GM06990 (cell line): ENCODE results near the gene FOXL1.

Source experiments
- DNase-seq: peaks from one replicate; pipeline ENCODE4 v3.0.0-alpha.2; 2011; ENCODE audit not compliant: insufficient read length; ENCODE audit errors: extremely low read depth
- H3K27me3 ChIP-seq: replicated peaks from 2 replicates; pipeline ENCODE4 v1.6.0; 2011; ENCODE audit warnings: low read length; ENCODE audit not compliant: control insufficient read depth, insufficient read depth
- H3K36me3 ChIP-seq: 2 replicates; pipeline ENCODE4 v1.5.1; 2011; ENCODE audit warnings: low read length; ENCODE audit not compliant: control insufficient read depth, insufficient read depth
- H3K4me3 ChIP-seq: replicated peaks from 2 replicates; pipeline ENCODE4 v1.5.1; 2011; ENCODE audit warnings: low read depth, mild to moderate bottlenecking, control low read depth, low read length
- TF ChIP-seq, protein P1 (sequence below): IDR thresholded peaks from 2 replicates; pipeline ENCODE4 v1.5.1; 2011; ENCODE audit warnings: low read length, control low read depth, mild to moderate bottlenecking, inconsistent platforms; ENCODE audit not compliant: insufficient read depth, poor library complexity, severe bottlenecking

The FOXL1 gene

DNA sequence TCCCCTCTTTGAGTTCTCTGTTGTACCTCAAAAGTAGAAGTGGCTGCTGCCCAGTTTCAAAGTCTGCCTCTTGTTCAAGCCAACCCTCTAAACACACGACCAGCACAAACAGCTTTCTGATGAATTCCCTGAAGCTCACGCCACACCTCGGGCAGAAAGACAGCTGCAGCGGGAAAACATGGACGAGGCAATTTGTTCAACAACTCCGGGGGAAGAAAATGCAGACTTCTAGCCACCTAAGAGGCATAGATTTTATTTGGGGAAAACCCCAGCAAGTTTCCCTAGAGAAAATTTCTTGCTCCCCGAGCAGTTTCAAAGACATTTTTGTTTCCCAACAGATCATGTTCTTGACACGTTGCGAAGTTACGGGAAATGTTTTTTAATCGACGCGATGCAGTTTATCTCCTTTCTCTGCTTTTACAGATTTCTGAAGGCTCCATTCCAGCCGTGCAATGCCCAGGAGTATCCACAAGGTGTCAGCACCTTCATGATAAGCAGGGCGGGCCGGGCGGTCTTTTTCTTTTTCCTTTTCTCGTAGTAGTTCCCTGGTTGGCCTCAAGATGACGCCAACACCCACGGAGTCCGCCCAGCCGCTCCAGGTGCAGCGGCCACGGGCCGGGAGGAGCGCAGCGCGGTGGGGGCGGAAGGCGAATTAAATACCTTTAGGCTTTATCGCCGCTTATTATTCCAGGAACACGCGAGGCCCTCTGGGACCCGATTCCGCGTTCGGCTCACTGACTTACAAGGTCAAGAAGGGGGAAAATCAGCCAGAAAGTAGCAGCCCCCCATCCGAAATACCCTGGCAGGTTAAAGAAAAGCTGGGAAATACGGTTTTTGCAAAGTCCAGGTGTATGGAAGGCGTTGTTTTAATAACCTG is 14.6 kb upstream of the FOXL1 start:
- TF ChIP-seq, protein P1, sequence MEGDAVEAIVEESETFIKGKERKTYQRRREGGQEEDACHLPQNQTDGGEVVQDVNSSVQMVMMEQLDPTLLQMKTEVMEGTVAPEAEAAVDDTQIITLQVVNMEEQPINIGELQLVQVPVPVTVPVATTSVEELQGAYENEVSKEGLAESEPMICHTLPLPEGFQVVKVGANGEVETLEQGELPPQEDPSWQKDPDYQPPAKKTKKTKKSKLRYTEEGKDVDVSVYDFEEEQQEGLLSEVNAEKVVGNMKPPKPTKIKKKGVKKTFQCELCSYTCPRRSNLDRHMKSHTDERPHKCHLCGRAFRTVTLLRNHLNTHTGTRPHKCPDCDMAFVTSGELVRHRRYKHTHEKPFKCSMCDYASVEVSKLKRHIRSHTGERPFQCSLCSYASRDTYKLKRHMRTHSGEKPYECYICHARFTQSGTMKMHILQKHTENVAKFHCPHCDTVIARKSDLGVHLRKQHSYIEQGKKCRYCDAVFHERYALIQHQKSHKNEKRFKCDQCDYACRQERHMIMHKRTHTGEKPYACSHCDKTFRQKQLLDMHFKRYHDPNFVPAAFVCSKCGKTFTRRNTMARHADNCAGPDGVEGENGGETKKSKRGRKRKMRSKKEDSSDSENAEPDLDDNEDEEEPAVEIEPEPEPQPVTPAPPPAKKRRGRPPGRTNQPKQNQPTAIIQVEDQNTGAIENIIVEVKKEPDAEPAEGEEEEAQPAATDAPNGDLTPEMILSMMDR = peak; percentile 100
- no peak overlapping the region for H3K4me3 ChIP-seq
- H3K36me3 ChIP-seq = no peaks in the 10 kb centered on the region
- H3K27me3 ChIP-seq = peaks cover 2% of the 10 kb centered on the region; the same call in 1 of the 2 replicates
- DNase-seq = peak; percentile 75

DNA sequence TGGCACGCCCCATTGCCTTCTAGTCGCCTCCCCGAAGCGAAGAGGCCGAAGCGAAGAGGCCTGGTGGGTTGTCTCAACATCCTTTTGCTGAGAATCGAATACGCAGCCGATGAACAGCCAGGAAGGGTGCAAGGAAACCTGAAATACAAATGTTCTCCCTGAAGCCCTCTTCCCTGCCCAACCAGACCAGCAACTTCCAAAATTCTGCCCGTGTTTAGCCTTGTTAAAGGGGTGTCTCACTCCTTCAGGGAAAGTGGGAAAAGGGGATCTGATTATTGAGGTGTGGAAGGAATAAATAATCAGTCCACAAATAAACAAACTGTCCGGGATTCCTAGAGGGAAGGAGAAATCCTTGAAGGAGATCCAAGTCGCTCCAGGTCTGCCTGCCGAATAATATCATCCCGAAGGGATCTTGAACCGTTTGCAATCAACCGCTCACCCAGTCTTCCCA is 13.1 kb upstream of the FOXL1 start:
- Histone ChIP-seq H3K27me3 (peaks cover 3% of the 10 kb centered on the region), H3K4me3 (no peak overlapping the region), H3K36me3 (no peaks in the 10 kb centered on the region)
- TF ChIP-seq, protein P1 = no peak
- DNase-seq = no peak

DNA sequence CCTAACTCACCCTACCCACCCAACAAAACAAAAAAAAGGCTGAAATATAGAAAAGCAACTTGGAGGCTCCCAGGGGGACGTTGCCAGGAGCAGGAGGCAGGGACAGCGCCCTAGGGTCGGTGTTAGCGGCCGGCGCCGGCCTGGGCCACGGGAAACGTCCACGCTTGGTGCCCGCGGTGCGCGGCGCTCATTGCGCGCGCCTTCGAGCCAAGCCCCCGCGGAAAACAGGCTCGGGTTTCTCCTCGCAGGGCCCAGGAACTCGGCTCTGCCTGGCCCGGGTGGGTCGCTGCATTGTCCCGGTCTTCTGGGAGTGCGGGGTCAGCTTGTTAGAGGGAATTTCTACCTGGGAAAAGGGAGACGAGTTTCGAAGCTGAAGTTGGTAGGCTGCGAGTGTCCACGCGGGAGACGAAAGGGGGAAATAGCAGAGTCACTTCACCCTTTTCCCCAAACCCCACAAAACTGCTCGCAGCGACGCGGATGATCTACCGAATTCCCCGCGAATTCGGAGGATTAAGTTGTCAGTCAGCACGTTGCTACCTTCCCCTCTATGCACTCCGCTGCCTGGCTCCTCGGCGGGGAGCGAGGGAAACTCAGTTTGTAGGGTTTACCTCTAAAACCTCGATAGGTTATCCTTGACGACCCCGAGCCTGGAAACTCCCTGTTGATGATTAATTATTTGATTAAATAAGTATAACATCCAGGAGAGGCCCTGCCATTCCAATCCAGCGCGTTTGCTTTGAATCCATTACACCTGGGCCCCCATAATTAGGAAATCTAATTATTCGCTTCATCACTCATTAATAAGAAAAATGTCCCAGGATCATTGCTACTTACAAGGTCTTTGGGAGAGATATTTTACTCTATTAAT is 12.5 kb upstream of the FOXL1 start:
- H3K36me3 ChIP-seq = no peaks in the 10 kb centered on the region
- no peak overlapping the region for H3K4me3 ChIP-seq
- no peak for DNase-seq
- H3K27me3 ChIP-seq = peaks cover 3% of the 10 kb centered on the region
- TF ChIP-seq, protein P1 = no peak

DNA sequence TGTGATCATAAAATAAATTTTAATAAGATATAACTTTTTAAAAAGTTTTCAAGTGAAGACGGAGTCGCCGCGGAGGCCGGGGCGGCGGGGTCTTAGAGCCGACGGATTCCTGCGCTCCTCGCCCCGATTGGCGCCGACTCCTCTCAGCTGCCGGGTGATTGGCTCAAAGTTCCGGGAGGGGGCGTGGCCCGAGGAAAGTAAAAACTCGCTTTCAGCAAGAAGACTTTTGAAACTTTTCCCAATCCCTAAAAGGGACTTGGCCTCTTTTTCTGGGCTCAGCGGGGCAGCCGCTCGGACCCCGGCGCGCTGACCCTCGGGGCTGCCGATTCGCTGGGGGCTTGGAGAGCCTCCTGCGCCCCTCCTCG is 11.8 kb upstream of the FOXL1 start, which contains the start of gene FOXC2:
Gene FOXC2, plus strand, starts transcription at position 229 of the 365 bp plus-strand sequence. CDS start 507 bp downstream, outside the sequence.
- H3K27me3 ChIP-seq = peaks cover 3% of the 10 kb centered on the region
- no peak within 1 kb of the TSS for H3K4me3 ChIP-seq
- no peak for DNase-seq
- H3K36me3 ChIP-seq = no peaks in the 10 kb centered on the region
- TF ChIP-seq, protein P1 = no peak

DNA sequence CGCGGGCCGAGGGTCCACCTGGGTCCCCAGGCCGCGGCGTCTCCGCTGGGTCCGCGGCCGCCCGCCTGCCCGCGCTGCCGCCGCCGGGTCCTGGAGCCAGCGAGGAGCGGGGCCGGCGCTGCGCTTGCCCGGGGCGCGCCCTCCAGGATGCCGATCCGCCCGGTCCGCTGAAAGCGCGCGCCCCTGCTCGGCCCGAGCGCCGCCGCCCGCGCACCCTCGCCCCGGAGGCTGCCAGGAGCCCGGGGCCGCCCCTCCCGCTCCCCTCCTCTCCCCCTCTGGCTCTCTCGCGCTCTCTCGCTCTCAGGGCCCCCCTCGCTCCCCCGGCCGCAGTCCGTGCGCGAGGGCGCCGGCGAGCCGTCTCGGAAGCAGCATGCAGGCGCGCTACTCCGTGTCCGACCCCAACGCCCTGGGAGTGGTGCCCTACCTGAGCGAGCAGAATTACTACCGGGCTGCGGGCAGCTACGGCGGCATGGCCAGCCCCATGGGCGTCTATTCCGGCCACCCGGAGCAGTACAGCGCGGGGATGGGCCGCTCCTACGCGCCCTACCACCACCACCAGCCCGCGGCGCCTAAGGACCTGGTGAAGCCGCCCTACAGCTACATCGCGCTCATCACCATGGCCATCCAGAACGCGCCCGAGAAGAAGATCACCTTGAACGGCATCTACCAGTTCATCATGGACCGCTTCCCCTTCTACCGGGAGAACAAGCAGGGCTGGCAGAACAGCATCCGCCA is 11.2 kb upstream of the FOXL1 start:
- no peak overlapping the region for H3K4me3 ChIP-seq
- no peaks in the 10 kb centered on the region for H3K36me3 ChIP-seq
- TF ChIP-seq, protein P1 = no peak
- DNase-seq = no peak
- peaks cover 3% of the 10 kb centered on the region for H3K27me3 ChIP-seq
